A673 (cell line): ENCODE results near the gene RASAL2. TPM values are rescaled to one million over a fixed set of nuclear protein-coding genes. Genes with fewer than 3 reads are reported as not detected.
A peak's percentile ranks its signal among the peaks of the same experiment; 100 is the strongest.

Source experiments
- BruUV-seq: library from RNA; stranded (reverse); fragments of 400-500 nt; replicated peaks from 2 replicates; lab custom pipeline; 2021; lab: Mats Ljungman, UMichigan
- CTCF ChIA-PET: fragments of 300-600 bp; sonication (Branson Sonifier 250); formaldehyde crosslinking; loops from one replicate; lab custom pipeline; 2022; ENCODE audit warnings: antibody characterized with exemption; lab: Charles Lee
- POLR2A ChIA-PET: fragments of 300-600 bp; sonication (Branson Sonifier 250); formaldehyde crosslinking; loops from one replicate; lab custom pipeline; 2022; ENCODE audit warnings: antibody characterized with exemption; ENCODE audit not compliant: low non-redundant PET; lab: Charles Lee
- DNase-seq: peaks from one replicate; pipeline ENCODE4 v3.0.0-alpha.2; 2015; ENCODE audit warnings: low spot score
- H3K27ac ChIP-seq: fragments of 200-600 bp; sonication (generic); 2 replicates; pipeline ENCODE4 v1.5.1; 2016; ENCODE audit warnings: mixed run types, low read depth, mild to moderate bottlenecking, mixed read lengths, antibody characterized with exemption, low read length; ENCODE audit not compliant: poor library complexity, severe bottlenecking
- H3K27me3 ChIP-seq: fragments of 200-600 bp; sonication (generic); replicated peaks from 2 replicates; pipeline ENCODE4 v1.6.1; 2017; ENCODE audit warnings: mixed run types, low read depth, mild to moderate bottlenecking, mixed read lengths, antibody characterized with exemption, low read length; ENCODE audit not compliant: insufficient read depth, poor library complexity
- H3K36me3 ChIP-seq: fragments of 200-600 bp; sonication (generic); 2 replicates; pipeline ENCODE4 v1.6.1; 2016; ENCODE audit warnings: mixed run types, mild to moderate bottlenecking, mixed read lengths, antibody characterized with exemption, low read length; ENCODE audit not compliant: insufficient read depth, poor library complexity, severe bottlenecking
- H3K4me1 ChIP-seq: fragments of 200-600 bp; sonication (generic); 2 replicates; pipeline ENCODE4 v1.6.1; 2017; ENCODE audit warnings: mixed run types, mild to moderate bottlenecking, mixed read lengths, antibody characterized with exemption, low read length; ENCODE audit not compliant: insufficient read depth, poor library complexity, severe bottlenecking
- H3K4me3 ChIP-seq: fragments of 200-600 bp; sonication (generic); 2 replicates; pipeline ENCODE4 v1.5.1; 2016; ENCODE audit warnings: low read depth, mixed run types, mild to moderate bottlenecking, mixed read lengths, low read length; ENCODE audit not compliant: poor library complexity, severe bottlenecking
- H3K9me3 ChIP-seq: fragments of 200-600 bp; sonication (generic); 2 replicates; pipeline ENCODE4 v1.6.1; 2016; ENCODE audit warnings: mixed run types, low read depth, mild to moderate bottlenecking, mixed read lengths, antibody characterized with exemption, low read length; ENCODE audit not compliant: poor library complexity, severe bottlenecking
- EZH2 ChIP-seq: fragments of 200-600 bp; sonication (generic); IDR thresholded peaks from 2 replicates; pipeline ENCODE4 v1.6.1; 2017; ENCODE audit warnings: borderline replicate concordance, low read depth, mild to moderate bottlenecking, mixed read lengths, antibody characterized with exemption, low read length; ENCODE audit not compliant: poor library complexity, severe bottlenecking
- intact Hi-C: fragments of 100-400 bp; cut with micrococcal nuclease; formaldehyde crosslinking; loops from one replicate; pipeline ENCODE4 v1.10.0; 2022; ENCODE audit not compliant: unreplicated experiment
- total RNA-seq: library from RNA; stranded (reverse); gene quantifications from 2 replicates; pipeline ENCODE4 v1.2.3, GENCODE V29; 2021
- TF ChIP-seq, protein P1 (sequence below): fragments of 300-800, 200-600 bp; sonication (generic); conservative IDR thresholded peaks from 2 replicates; pipeline ENCODE4 v1.5.1; 2017; ENCODE audit warnings: low read depth, mild to moderate bottlenecking, antibody characterized with exemption, low read length, moderate library complexity, mixed read lengths

Gene RASAL2
- total RNA-seq, 1 experiment from 2014 or later, result 8.3 TPM

DNA sequence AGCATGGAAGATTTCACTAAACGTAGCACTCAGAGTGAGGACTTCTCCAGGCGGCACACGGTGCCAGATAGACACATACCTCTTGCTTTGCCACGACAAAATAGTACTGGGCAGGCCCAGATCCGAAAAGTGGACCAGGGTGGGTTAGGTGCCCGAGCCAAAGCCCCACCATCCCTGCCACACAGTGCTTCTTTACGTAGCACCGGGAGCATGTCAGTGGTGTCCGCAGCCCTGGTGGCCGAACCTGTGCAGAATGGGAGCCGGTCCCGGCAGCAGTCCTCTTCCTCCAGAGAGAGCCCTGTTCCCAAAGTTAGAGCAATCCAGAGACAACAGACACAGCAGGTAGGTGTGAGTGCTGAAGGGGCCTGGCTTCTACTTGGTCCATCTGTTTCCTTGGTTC, 364.3 kb downstream of the RASAL2 start:
- TF ChIP-seq, protein P1, sequence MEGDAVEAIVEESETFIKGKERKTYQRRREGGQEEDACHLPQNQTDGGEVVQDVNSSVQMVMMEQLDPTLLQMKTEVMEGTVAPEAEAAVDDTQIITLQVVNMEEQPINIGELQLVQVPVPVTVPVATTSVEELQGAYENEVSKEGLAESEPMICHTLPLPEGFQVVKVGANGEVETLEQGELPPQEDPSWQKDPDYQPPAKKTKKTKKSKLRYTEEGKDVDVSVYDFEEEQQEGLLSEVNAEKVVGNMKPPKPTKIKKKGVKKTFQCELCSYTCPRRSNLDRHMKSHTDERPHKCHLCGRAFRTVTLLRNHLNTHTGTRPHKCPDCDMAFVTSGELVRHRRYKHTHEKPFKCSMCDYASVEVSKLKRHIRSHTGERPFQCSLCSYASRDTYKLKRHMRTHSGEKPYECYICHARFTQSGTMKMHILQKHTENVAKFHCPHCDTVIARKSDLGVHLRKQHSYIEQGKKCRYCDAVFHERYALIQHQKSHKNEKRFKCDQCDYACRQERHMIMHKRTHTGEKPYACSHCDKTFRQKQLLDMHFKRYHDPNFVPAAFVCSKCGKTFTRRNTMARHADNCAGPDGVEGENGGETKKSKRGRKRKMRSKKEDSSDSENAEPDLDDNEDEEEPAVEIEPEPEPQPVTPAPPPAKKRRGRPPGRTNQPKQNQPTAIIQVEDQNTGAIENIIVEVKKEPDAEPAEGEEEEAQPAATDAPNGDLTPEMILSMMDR, result no peak
- no peak for TF ChIP-seq EZH2
- no peak overlapping the region for H3K27ac ChIP-seq
- POLR2A ChIA-PET, result no interaction called here
- no peak overlapping the region for H3K4me3 ChIP-seq
- CTCF ChIA-PET, result no interaction called here
- no peaks in the 10 kb centered on the region for H3K9me3 ChIP-seq
- intact Hi-C loops, result no loop called here
- no peak for DNase-seq
- no peaks in the 10 kb centered on the region for H3K36me3 ChIP-seq
- BruUV-seq, result no TSS peak
- peaks cover 10% of the 10 kb centered on the region for H3K4me1 ChIP-seq
- no peaks in the 10 kb centered on the region for H3K27me3 ChIP-seq

DNA sequence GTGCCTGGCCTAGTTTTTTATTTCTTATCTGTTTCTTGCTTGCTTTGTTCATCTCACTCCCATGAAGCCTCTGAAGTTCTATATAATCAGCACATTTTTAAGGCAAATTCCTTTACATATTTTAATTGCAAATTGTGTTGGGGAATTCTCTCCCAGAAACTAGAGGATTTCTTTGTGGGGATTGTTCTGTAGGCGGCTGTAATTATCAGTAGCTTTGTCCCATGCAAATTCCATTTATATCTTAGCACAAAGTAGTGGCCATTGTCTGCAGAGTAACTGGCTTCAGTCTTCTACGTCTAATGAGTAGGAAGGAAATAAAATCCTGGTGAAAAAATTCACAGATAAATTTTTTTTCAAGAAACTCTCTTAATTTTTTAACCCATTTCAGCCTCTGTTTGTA, 367.2 kb downstream of the RASAL2 start:
- Histone ChIP-seq H3K27ac (no peak overlapping the region), H3K4me3 (no peak overlapping the region), H3K27me3 (no peaks in the 10 kb centered on the region), H3K4me1 (peaks cover 10% of the 10 kb centered on the region), H3K9me3 (no peaks in the 10 kb centered on the region), H3K36me3 (no peaks in the 10 kb centered on the region)
- intact Hi-C loops, result no loop called here
- DNase-seq, result peak; percentile 14
- TF ChIP-seq EZH2, result no peak
- TF ChIP-seq, protein P1, result no peak
- CTCF ChIA-PET, result no interaction called here
- BruUV-seq, result no TSS peak
- POLR2A ChIA-PET, result no interaction called here

DNA sequence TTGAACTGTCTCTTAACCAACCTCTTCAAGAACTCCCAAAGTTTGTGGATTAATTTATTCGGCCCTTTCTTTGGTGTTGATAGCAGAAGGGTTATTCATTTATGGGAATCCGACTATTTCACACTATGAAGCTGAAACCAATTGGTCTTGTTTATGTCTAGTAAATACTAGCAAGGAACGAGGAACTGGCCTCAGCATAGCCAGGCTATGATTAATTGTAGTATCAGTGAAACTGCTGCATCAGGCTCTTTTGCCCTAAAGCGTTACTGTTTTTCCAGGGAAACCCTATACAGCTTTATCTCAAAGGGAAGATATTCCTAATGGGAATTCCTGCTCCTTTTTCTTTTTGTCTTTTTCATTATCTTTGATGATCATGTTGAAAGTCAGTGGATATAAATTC, 367.8 kb downstream of the RASAL2 start:
- no peak for TF ChIP-seq EZH2
- TF ChIP-seq, protein P1, result no peak
- Histone ChIP-seq H3K4me3 (no peak overlapping the region), H3K36me3 (no peaks in the 10 kb centered on the region), H3K27me3 (no peaks in the 10 kb centered on the region), H3K9me3 (no peaks in the 10 kb centered on the region), H3K27ac (no peak overlapping the region), H3K4me1 (peaks cover 6% of the 10 kb centered on the region)
- no TSS peak for BruUV-seq
- POLR2A ChIA-PET, result no interaction called here
- no peak for DNase-seq
- CTCF ChIA-PET, result no interaction called here
- intact Hi-C loops, result no loop called here
